Sigmoid colon (tissue), 4 donors: Measurements from ENCODE around the gene G3BP2.

ENCODE experiments used
- EP300 ChIP-seq, 4 donors: sonication (generic); formaldehyde crosslinking; IDR thresholded peaks; one replicate each; pipeline ENCODE4 v1.6.1; 2017; ENCODE audit warnings: antibody characterized with exemption in 4 of 4
- POLR2A ChIP-seq, 2 donors: fragments of 450-650 bp; IDR thresholded peaks; one replicate each; pipeline ENCODE4 v1.6.1; 2016; ENCODE audit warnings: antibody characterized with exemption in 2 of 2, mild to moderate bottlenecking in 2 of 2, moderate library complexity in 2 of 2
- POLR2AphosphoS5 ChIP-seq, 4 donors: sonication (generic); formaldehyde crosslinking; IDR thresholded peaks; one replicate each; pipeline ENCODE4 v1.6.1; 2017; ENCODE audit warnings: antibody characterized with exemption in 4 of 4
- TF ChIP-seq, protein P1 (sequence below), 4 experiments: fragments of 450-650 bp in 3 of 4; fragments of 200-600 bp in 1 of 4; IDR thresholded peaks; one replicate each; pipeline ENCODE4 v1.5.1; 2016 to 2019; ENCODE audit warnings: antibody characterized with exemption in 4 of 4, mild to moderate bottlenecking in 3 of 4, moderate library complexity in 2 of 4

GRCh38 chr4:75644095-75644494 is 29.1 kb downstream of the G3BP2 start:
- TF ChIP-seq, protein P1, sequence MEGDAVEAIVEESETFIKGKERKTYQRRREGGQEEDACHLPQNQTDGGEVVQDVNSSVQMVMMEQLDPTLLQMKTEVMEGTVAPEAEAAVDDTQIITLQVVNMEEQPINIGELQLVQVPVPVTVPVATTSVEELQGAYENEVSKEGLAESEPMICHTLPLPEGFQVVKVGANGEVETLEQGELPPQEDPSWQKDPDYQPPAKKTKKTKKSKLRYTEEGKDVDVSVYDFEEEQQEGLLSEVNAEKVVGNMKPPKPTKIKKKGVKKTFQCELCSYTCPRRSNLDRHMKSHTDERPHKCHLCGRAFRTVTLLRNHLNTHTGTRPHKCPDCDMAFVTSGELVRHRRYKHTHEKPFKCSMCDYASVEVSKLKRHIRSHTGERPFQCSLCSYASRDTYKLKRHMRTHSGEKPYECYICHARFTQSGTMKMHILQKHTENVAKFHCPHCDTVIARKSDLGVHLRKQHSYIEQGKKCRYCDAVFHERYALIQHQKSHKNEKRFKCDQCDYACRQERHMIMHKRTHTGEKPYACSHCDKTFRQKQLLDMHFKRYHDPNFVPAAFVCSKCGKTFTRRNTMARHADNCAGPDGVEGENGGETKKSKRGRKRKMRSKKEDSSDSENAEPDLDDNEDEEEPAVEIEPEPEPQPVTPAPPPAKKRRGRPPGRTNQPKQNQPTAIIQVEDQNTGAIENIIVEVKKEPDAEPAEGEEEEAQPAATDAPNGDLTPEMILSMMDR (IDR thresholded peaks at IDR 0.05) = no peak
- TF ChIP-seq POLR2A (IDR thresholded peaks at IDR 0.05) (no peak), EP300 (IDR thresholded peaks at IDR 0.05) (no peak), POLR2AphosphoS5 (IDR thresholded peaks at IDR 0.05) (no peak)
